PC-9 (cell line): ENCODE data around the gene AGBL4. TPM values are rescaled to one million over a fixed set of nuclear protein-coding genes. Genes with fewer than 3 reads are reported as not detected.
"Not testable (repeated sequence)": the region's sequence is repeated elsewhere in the genome, so short reads cannot be mapped to it uniquely, and the experiment has no call there.

Source experiments
- BruUV-seq: library from RNA; stranded (reverse); fragments of 400-500 nt; replicated peaks from 2 replicates; lab custom pipeline; 2021; lab: Mats Ljungman, UMichigan
- CTCF ChIA-PET: fragments of 300-600 bp; sonication (Branson Sonifier 250); formaldehyde crosslinking; loops from one replicate; lab custom pipeline; 2022; ENCODE audit warnings: antibody characterized with exemption; lab: Charles Lee
- POLR2A ChIA-PET: fragments of 300-600 bp; sonication (Branson Sonifier 250); formaldehyde crosslinking; loops from one replicate; lab custom pipeline; 2022; ENCODE audit warnings: antibody characterized with exemption; ENCODE audit not compliant: unreplicated experiment; lab: Charles Lee
- DNase-seq, 2 experiments: peaks; one replicate each; pipeline versions ENCODE4 v3.0.0 to v3.0.0-alpha.2; 2015 to 2022; ENCODE audit warnings: mixed read lengths in 1 of 2
- H2AFZ ChIP-seq: fragments of 200-600 bp; sonication (generic); 2 replicates; pipeline ENCODE4 v1.8.1; 2017; ENCODE audit warnings: antibody characterized with exemption
- H3F3A ChIP-seq: fragments of 200-600 bp; sonication (generic); 2 replicates; pipeline ENCODE4 v1.8.1; 2017; ENCODE audit warnings: antibody characterized with exemption, mild to moderate bottlenecking, low read depth; ENCODE audit not compliant: insufficient read depth
- H3K27ac ChIP-seq: fragments of 200-600 bp; sonication (generic); 2 replicates; pipeline ENCODE4 v1.6.1; 2016; ENCODE audit warnings: mixed run types
- H3K27me3 ChIP-seq: fragments of 200-600 bp; sonication (generic); 2 replicates; pipeline ENCODE4 v1.6.1; 2016; ENCODE audit warnings: low read depth, mixed run types; ENCODE audit not compliant: insufficient read depth
- H3K36me3 ChIP-seq: fragments of 200-600 bp; sonication (generic); 2 replicates; pipeline ENCODE4 v1.6.1; 2016; ENCODE audit warnings: low read depth, mixed run types
- H3K4me1 ChIP-seq: fragments of 200-600 bp; sonication (generic); replicated peaks from 2 replicates; pipeline ENCODE4 v1.6.1; 2016; ENCODE audit warnings: mixed run types; ENCODE audit not compliant: insufficient read depth
- H3K4me2 ChIP-seq: fragments of 200-600 bp; sonication (generic); 2 replicates; pipeline ENCODE4 v1.6.1; 2017; ENCODE audit warnings: mixed run types
- H3K4me3 ChIP-seq: fragments of 200-600 bp; sonication (generic); 2 replicates; pipeline ENCODE4 v1.6.1; 2016; ENCODE audit warnings: mixed run types
- H3K79me2 ChIP-seq: fragments of 200-600 bp; sonication (generic); 2 replicates; pipeline ENCODE4 v1.6.1; 2017; ENCODE audit warnings: low read depth, mixed run types
- H3K9me2 ChIP-seq: fragments of 200-600 bp; sonication (generic); 2 replicates; pipeline ENCODE4 v1.8.1; 2017; ENCODE audit warnings: mild to moderate bottlenecking; ENCODE audit not compliant: insufficient read depth
- H3K9me3 ChIP-seq: fragments of 200-600 bp; sonication (generic); 2 replicates; pipeline ENCODE4 v1.8.1; 2016; ENCODE audit warnings: low read depth; ENCODE audit not compliant: insufficient read depth
- H4K20me1 ChIP-seq: fragments of 200-600 bp; sonication (generic); 2 replicates; pipeline ENCODE4 v1.8.1; 2017; ENCODE audit not compliant: insufficient read depth
- CTCF ChIP-seq: fragments of 200-600 bp; sonication (generic); conservative IDR thresholded peaks from 2 replicates; pipeline ENCODE4 v1.6.1; 2017; ENCODE audit warnings: mixed run types, antibody characterized with exemption, mild to moderate bottlenecking, moderate library complexity
- EZH2 ChIP-seq: fragments of 200-600 bp; sonication (generic); IDR thresholded peaks from 2 replicates; pipeline ENCODE4 v1.8.0; 2017; ENCODE audit warnings: antibody characterized with exemption, low read depth
- intact Hi-C: fragments of 100-400 bp; cut with micrococcal nuclease; formaldehyde crosslinking; loops from one replicate; pipeline ENCODE4 v1.10.0; 2022; ENCODE audit not compliant: unreplicated experiment
- total RNA-seq: library from RNA; stranded (reverse); gene quantifications from 2 replicates; pipeline ENCODE4 v1.2.3, GENCODE V29; 2021

The AGBL4 gene
- total RNA-seq, 1 experiment from 2014 or later, result not detected

DNA sequence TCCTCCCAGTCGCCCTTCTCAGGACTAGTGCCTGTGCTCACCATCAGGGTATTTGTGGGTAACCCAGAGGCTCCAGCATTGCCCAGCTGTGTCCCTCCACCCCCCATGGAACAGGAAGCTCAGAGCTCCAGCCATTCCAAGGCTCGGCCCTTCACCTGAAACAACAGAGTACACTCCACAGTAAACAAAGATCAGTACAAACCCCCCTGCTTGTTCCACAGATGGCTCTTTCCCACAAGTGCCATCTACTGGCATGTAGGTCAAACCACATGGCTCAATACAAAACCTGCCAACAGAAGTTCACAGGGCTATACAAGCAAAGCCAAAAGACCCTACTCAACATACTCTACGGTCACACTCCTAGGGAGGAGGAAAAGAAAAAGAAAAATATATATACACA, 258.7 kb downstream of the AGBL4 start:
- Histone ChIP-seq H3K4me2 (no peak overlapping the region), H4K20me1 (no peaks in the 10 kb centered on the region), H3K27ac (no peak overlapping the region), H3K36me3 (no peaks in the 10 kb centered on the region), H3K9me2 (no peaks in the 10 kb centered on the region), H3K4me3 (no peak overlapping the region), H2AFZ (no peak overlapping the region), H3K9me3 (no peaks in the 10 kb centered on the region), H3K27me3 (no peaks in the 10 kb centered on the region; the same call in 1 of the 2 replicates), H3K4me1 (no peaks in the 10 kb centered on the region), H3F3A (no peaks in the 10 kb centered on the region), H3K79me2 (no peaks in the 10 kb centered on the region)
- BruUV-seq, result no TSS peak
- DNase-seq, result no peak
- CTCF ChIA-PET, result no interaction called here
- intact Hi-C loops, result no loop called here
- POLR2A ChIA-PET, result no interaction called here
- peak; percentile 35; the same call in 1 of the 2 replicates for TF ChIP-seq CTCF
- no peak for TF ChIP-seq EZH2

GRCh38 chr1:49738118-49738517, 285.6 kb downstream of the AGBL4 start:
- intact Hi-C loops, result not testable (repeated sequence)

GRCh38 chr1:49728377-49728776, 295.4 kb downstream of the AGBL4 start:
- no peak overlapping the region for H3K4me2 ChIP-seq
- no peak overlapping the region; the same call in 1 of the 2 replicates for H2AFZ ChIP-seq
- BruUV-seq, result no TSS peak
- no peaks in the 10 kb centered on the region for H3F3A ChIP-seq
- POLR2A ChIA-PET, result no interaction called here
- H3K79me2 ChIP-seq, result no peaks in the 10 kb centered on the region
- TF ChIP-seq CTCF, result no peak
- no peak for TF ChIP-seq EZH2
- no peaks in the 10 kb centered on the region for H3K4me1 ChIP-seq
- H3K27me3 ChIP-seq, result no peaks in the 10 kb centered on the region
- CTCF ChIA-PET, result no interaction called here
- no peaks in the 10 kb centered on the region for H3K36me3 ChIP-seq
- no peaks in the 10 kb centered on the region for H3K9me3 ChIP-seq
- no peaks in the 10 kb centered on the region for H3K9me2 ChIP-seq
- no peak overlapping the region for H3K4me3 ChIP-seq
- no peak for DNase-seq
- no peak overlapping the region for H3K27ac ChIP-seq
- H4K20me1 ChIP-seq, result no peaks in the 10 kb centered on the region
- intact Hi-C loops, result no loop called here

More at GRCh38 chr1:49738118-49738517, 285.6 kb downstream of the AGBL4 start:
- H4K20me1 ChIP-seq, POLR2A ChIA-PET, H3K36me3 ChIP-seq, CTCF ChIA-PET, H3K9me3 ChIP-seq, H2AFZ ChIP-seq, H3K9me2 ChIP-seq, H3F3A ChIP-seq, DNase-seq, H3K27ac ChIP-seq, H3K4me3 ChIP-seq, H3K79me2 ChIP-seq, H3K27me3 ChIP-seq, BruUV-seq, H3K4me2 ChIP-seq, H3K4me1 ChIP-seq: not testable (repeated sequence)

- H3K27ac ChIP-seq, result no peak overlapping the region
- ChIA-PET CTCF (no interaction called here), POLR2A (no interaction called here)
- H2AFZ ChIP-seq, result no peak overlapping the region
- BruUV-seq, result no TSS peak
- H3K9me2 ChIP-seq, result no peaks in the 10 kb centered on the region
- no peak for DNase-seq
- no peaks in the 10 kb centered on the region for H3K9me3 ChIP-seq
- intact Hi-C loops, result no loop called here
- no peak overlapping the region for H3K4me2 ChIP-seq
- H4K20me1 ChIP-seq, result no peaks in the 10 kb centered on the region
- H3F3A ChIP-seq, result no peaks in the 10 kb centered on the region
- no peak overlapping the region for H3K4me3 ChIP-seq
- H3K79me2 ChIP-seq, result no peaks in the 10 kb centered on the region
- TF ChIP-seq EZH2, result no peak
- no peak for TF ChIP-seq CTCF
- H3K27me3 ChIP-seq, result no peaks in the 10 kb centered on the region
- no peaks in the 10 kb centered on the region for H3K36me3 ChIP-seq
- no peaks in the 10 kb centered on the region for H3K4me1 ChIP-seq
Measured at GRCh38 chr1:49723662-49724061, 300.1 kb downstream of the AGBL4 start.
